Vagina (tissue), 2 donors: Measurements from ENCODE around the gene PTGES3.

Source experiments
- CTCF ChIP-seq, 3 experiments: fragments of 450-650 bp in 2 of 3; fragments of 200-600 bp in 1 of 3; sonication (generic) in 1 of 3; IDR thresholded peaks; one replicate each; pipeline ENCODE4 v1.5.1; 2017 to 2019; ENCODE audit warnings: antibody characterized with exemption in 3 of 3, mild to moderate bottlenecking in 2 of 3, moderate library complexity in 2 of 3
- POLR2A ChIP-seq, 2 donors: fragments of 450-650 bp; IDR thresholded peaks; one replicate each; pipeline ENCODE4 v1.6.1; 2017; ENCODE audit warnings: antibody characterized with exemption in 2 of 2, mild to moderate bottlenecking in 2 of 2, moderate library complexity in 2 of 2
- POLR2AphosphoS5 ChIP-seq, 2 donors: sonication (generic); formaldehyde crosslinking; IDR thresholded peaks; one replicate each; pipeline ENCODE4 v1.9.0; 2017; ENCODE audit warnings: antibody characterized with exemption in 2 of 2, mild to moderate bottlenecking in 2 of 2, low read depth in 1 of 2; ENCODE audit not compliant: insufficient read depth in 1 of 2

DNA sequence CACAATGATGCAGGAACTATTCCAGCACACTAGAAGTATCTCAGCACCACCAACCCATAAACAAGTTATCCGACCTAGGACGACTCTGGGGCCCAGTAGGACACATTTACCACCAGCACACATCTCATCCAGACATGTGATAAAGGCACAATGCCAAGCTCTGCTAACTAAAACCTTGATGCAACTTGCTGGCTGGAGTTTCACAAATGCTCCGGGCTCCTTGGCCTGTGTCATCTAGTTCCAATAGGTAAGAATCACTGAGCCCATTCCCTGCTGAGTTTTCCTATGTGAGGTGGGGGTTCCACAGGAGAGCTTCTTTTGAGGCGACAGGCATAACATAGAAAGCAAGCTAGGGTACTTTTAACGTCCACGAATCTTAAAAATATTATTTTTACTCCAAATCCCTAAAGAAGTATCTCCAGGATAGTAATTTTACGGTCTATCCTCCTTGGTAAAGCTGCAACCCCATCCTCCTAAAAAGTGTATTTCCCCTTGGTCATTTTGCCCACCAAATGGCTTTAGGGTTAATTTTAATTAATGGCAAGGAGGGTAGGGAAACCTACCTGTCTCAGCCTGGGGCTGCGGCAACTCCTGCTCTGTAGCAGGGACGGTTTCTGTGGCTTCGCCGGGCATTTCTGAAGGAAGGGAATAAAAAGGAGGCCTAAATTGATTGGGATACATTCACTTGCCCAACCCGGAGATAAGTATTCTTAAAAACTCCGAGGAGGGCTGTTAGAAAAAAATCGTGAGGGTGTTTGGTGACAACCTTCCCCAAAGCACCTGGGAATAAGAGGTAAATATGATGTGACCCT is 36.0 kb upstream of the PTGES3 start:
- TF ChIP-seq CTCF (IDR thresholded peaks at IDR 0.05) (no peak), POLR2A (IDR thresholded peaks at IDR 0.05) (peak in 1 of 2 donors; percentile 17), POLR2AphosphoS5 (IDR thresholded peaks at IDR 0.05; ENCODE audit: insufficient read depth in 1 of 2, low read depth in 1 of 2) (peak; percentile 11 to 81)
